Renal pelvis (tissue), 12 donors: ENCODE results near the gene SHE. TPM values are rescaled to one million over a fixed set of nuclear protein-coding genes. Genes with fewer than 3 reads are reported as not detected.
"Not testable (repeated sequence)": the region's sequence is repeated elsewhere in the genome, so short reads cannot be mapped to it uniquely, and the experiment has no call there.

Experiments
- DNase-seq: peaks from one replicate; pipeline ENCODE4 v3.0.0-alpha.2; 2013
- long read RNA-seq, 16 experiments: transcript quantifications; one replicate each; lab custom pipeline, GENCODE V29; 2026
- polyA plus RNA-seq, 3 donors: library from polyadenylated mRNA; unstranded; fragments of 120-200 nt; gene quantifications; one replicate each; pipeline ENCODE4 v1.2.1, GENCODE V29; 2013; ENCODE audit not compliant: insufficient read length in 3 of 3

Gene SHE
- polyA plus RNA-seq, result 10 to 100 TPM; 10.2 to 12.4 (median 11.0) TPM
- long read RNA-seq, donor 1, result 0 reads
- long read RNA-seq, donor 2, full-length matches to known transcripts, result 2 of 7 reads
- long read RNA-seq, donor 2, partial matches to known transcripts, result 5 of 7 reads
- long read RNA-seq, donor 2, other reads (novel, unspliced or antisense), result 0 of 7 reads
- long read RNA-seq, donor 3, result 0 reads
- long read RNA-seq, donor 4, full-length matches to known transcripts, result 1 of 1 reads
- long read RNA-seq, donor 4, partial matches to known transcripts, result 0 of 1 reads
- long read RNA-seq, donor 4, other reads (novel, unspliced or antisense), result 0 of 1 reads
- long read RNA-seq, donor 5, result 0 reads
- long read RNA-seq, donor 6, full-length matches to known transcripts, result 2 of 2 reads
- long read RNA-seq, donor 6, partial matches to known transcripts, result 0 of 2 reads
- long read RNA-seq, donor 6, other reads (novel, unspliced or antisense), result 0 of 2 reads
- long read RNA-seq, donor 7, full-length matches to known transcripts, result 2 of 2 reads
- long read RNA-seq, donor 7, partial matches to known transcripts, result 0 of 2 reads
- long read RNA-seq, donor 7, other reads (novel, unspliced or antisense), result 0 of 2 reads
- long read RNA-seq, donor 8, full-length matches to known transcripts, result 2 of 2 reads
- long read RNA-seq, donor 8, partial matches to known transcripts, result 0 of 2 reads
- long read RNA-seq, donor 8, other reads (novel, unspliced or antisense), result 0 of 2 reads
- long read RNA-seq, donor 9, full-length matches to known transcripts, result 2 of 2 reads
- long read RNA-seq, donor 9, partial matches to known transcripts, result 0 of 2 reads
- long read RNA-seq, donor 9, other reads (novel, unspliced or antisense), result 0 of 2 reads
- long read RNA-seq, donor 10, full-length matches to known transcripts, result 2 of 2 reads
- long read RNA-seq, donor 10, partial matches to known transcripts, result 0 of 2 reads
- long read RNA-seq, donor 10, other reads (novel, unspliced or antisense), result 0 of 2 reads
- long read RNA-seq, donor 11, full-length matches to known transcripts, result 2 of 2 reads
- long read RNA-seq, donor 11, partial matches to known transcripts, result 0 of 2 reads
- long read RNA-seq, donor 11, other reads (novel, unspliced or antisense), result 0 of 2 reads
- long read RNA-seq, donor 12, full-length matches to known transcripts, result 5 of 5 reads
- long read RNA-seq, donor 12, partial matches to known transcripts, result 0 of 5 reads
- long read RNA-seq, donor 12, other reads (novel, unspliced or antisense), result 0 of 5 reads
- long read RNA-seq, donor 13, full-length matches to known transcripts, result 2 of 2 reads
- long read RNA-seq, donor 13, partial matches to known transcripts, result 0 of 2 reads
- long read RNA-seq, donor 13, other reads (novel, unspliced or antisense), result 0 of 2 reads
- long read RNA-seq, donor 14, result 0 reads
- long read RNA-seq, donor 15, full-length matches to known transcripts, result 2 of 2 reads
- long read RNA-seq, donor 15, partial matches to known transcripts, result 0 of 2 reads
- long read RNA-seq, donor 15, other reads (novel, unspliced or antisense), result 0 of 2 reads
- long read RNA-seq, donor 16, full-length matches to known transcripts, result 2 of 2 reads
- long read RNA-seq, donor 16, partial matches to known transcripts, result 0 of 2 reads
- long read RNA-seq, donor 16, other reads (novel, unspliced or antisense), result 0 of 2 reads

GRCh38 chr1:154502066-154502743 is at the start of gene SHE, which contains the start of gene TDRD10:
Gene SHE, minus strand, starts transcription at chr1:154502412. Its CDS starts 386 bp downstream, at chr1:154502026.
Gene TDRD10, plus strand, starts transcription at chr1:154502219. Its CDS starts 4,685 bp downstream, at chr1:154506904.
- DNase-seq, result no peak

GRCh38 chr1:154551474-154551873 is 49.3 kb upstream of the SHE start:
- no peak for DNase-seq

GRCh38 chr1:154550657-154551056 is 48.4 kb upstream of the SHE start:
- DNase-seq, result no peak

- DNase-seq, result no peak
These were observed 47.9 kb upstream of the SHE start for GRCh38 chr1:154550070-154550469.

- DNase-seq, result no peak
These were observed 47.1 kb upstream of the SHE start for GRCh38 chr1:154549202-154549770.

- DNase-seq, result no peak
These were observed 45.8 kb upstream of the SHE start for GRCh38 chr1:154548028-154548427.

- DNase-seq, result no peak
These were observed 45.0 kb upstream of the SHE start for GRCh38 chr1:154547105-154547732.

- peak; percentile 10 for DNase-seq
These were observed 44.3 kb upstream of the SHE start for GRCh38 chr1:154546264-154547063.

GRCh38 chr1:154541231-154541630 is 39.0 kb upstream of the SHE start:
- DNase-seq, result no peak

- DNase-seq, result no peak
These were observed 37.6 kb upstream of the SHE start for GRCh38 chr1:154539486-154540483.

GRCh38 chr1:154536570-154536969 is 34.4 kb upstream of the SHE start:
- no peak for DNase-seq

- DNase-seq, result peak; percentile 21
These were observed 32.0 kb upstream of the SHE start for GRCh38 chr1:154533952-154534844.

- DNase-seq, result not testable (repeated sequence)
These were observed 29.7 kb upstream of the SHE start for GRCh38 chr1:154531950-154532349.

- DNase-seq, result no peak
These were observed 27.1 kb upstream of the SHE start for GRCh38 chr1:154529308-154529707.

- no peak for DNase-seq
These were observed 25.0 kb upstream of the SHE start for GRCh38 chr1:154527192-154527591.

- no peak for DNase-seq
These were observed 22.7 kb upstream of the SHE start for GRCh38 chr1:154524881-154525280.
